Neural cell (in vitro differentiated cells): ENCODE results near the gene ENGASE. TPM values are rescaled to one million over a fixed set of nuclear protein-coding genes. Genes with fewer than 3 reads are reported as not detected.

Source experiments
- H2AFZ ChIP-seq: fragments of 200-600, 300-800 bp; sonication (generic), shearing (Covaris generic); 2 replicates; pipeline ENCODE4 v1.6.0; 2014; ENCODE audit warnings: low read depth, mild to moderate bottlenecking, antibody characterized with exemption, low read length, moderate library complexity
- H3F3A ChIP-seq: fragments of 200-600 bp; shearing (Covaris generic); 2 replicates; pipeline ENCODE4 v1.6.1; 2016; ENCODE audit warnings: mild to moderate bottlenecking, moderate library complexity, mixed read lengths, antibody characterized with exemption, low read length; ENCODE audit not compliant: insufficient read depth, poor library complexity, severe bottlenecking
- H3K27ac ChIP-seq: fragments of 200-600, 300-800 bp; sonication (generic), shearing (Covaris generic); 2 replicates; pipeline ENCODE4 v1.5.1; 2014; ENCODE audit warnings: mild to moderate bottlenecking, low read length, moderate library complexity
- H3K27me3 ChIP-seq: fragments of 300-800, 200-600 bp; sonication (generic), shearing (Covaris generic); 2 replicates; pipeline ENCODE4 v1.6.0; 2014; ENCODE audit warnings: mild to moderate bottlenecking, low read depth, low read length, moderate library complexity; ENCODE audit not compliant: insufficient read depth
- H3K36me3 ChIP-seq: fragments of 300-800, 200-600 bp; sonication (generic), shearing (Covaris generic); 2 replicates; pipeline ENCODE4 v1.5.1; 2014; ENCODE audit warnings: mild to moderate bottlenecking, antibody characterized with exemption, low read length, moderate library complexity; ENCODE audit not compliant: insufficient read depth
- H3K4me2 ChIP-seq: fragments of 300-800, 200-600 bp; sonication (generic), shearing (Covaris generic); 2 replicates; pipeline ENCODE4 v1.6.0; 2014; ENCODE audit warnings: mild to moderate bottlenecking, low read length
- H3K4me3 ChIP-seq: fragments of 300-800, 200-600 bp; sonication (generic), shearing (Covaris generic); 2 replicates; pipeline ENCODE4 v1.5.1; 2014; ENCODE audit warnings: mild to moderate bottlenecking, low read length, moderate library complexity
- H3K79me2 ChIP-seq: fragments of 200-600 bp; shearing (Covaris generic); replicated peaks from 2 replicates; pipeline ENCODE4 v1.6.0; 2014; ENCODE audit warnings: mild to moderate bottlenecking, low read length, moderate library complexity; ENCODE audit not compliant: insufficient read depth
- H3K9ac ChIP-seq: fragments of 300-800, 200-600 bp; sonication (generic), shearing (Covaris generic); 2 replicates; pipeline ENCODE4 v1.6.1; 2016; ENCODE audit warnings: mild to moderate bottlenecking, low read length, mixed read lengths
- H3K9me2 ChIP-seq: fragments of 200-600 bp; shearing (Covaris generic); 2 replicates; pipeline ENCODE4 v1.6.1; 2016; ENCODE audit warnings: mild to moderate bottlenecking, low read length, mixed read lengths; ENCODE audit not compliant: insufficient read depth
- H3K9me3 ChIP-seq: fragments of 200-600, 300-800 bp; sonication (generic), shearing (Covaris generic); 2 replicates; pipeline ENCODE4 v1.6.1; 2016; ENCODE audit warnings: mild to moderate bottlenecking, mixed run types, low read length, moderate library complexity, mixed read lengths
- H4K20me1 ChIP-seq: fragments of 200-600 bp; shearing (Covaris generic); 2 replicates; pipeline ENCODE4 v1.6.1; 2016; ENCODE audit warnings: mild to moderate bottlenecking, mixed run types; ENCODE audit not compliant: insufficient read depth
- CTCF ChIP-seq: fragments of 450-650 bp; IDR thresholded peaks from 2 replicates; pipeline ENCODE4 v1.5.1; 2014; ENCODE audit warnings: antibody characterized with exemption, mild to moderate bottlenecking, moderate library complexity; ENCODE audit not compliant: poor library complexity, severe bottlenecking
- EP300 ChIP-seq: fragments of 450-650 bp; conservative IDR thresholded peaks from 2 replicates; pipeline ENCODE4 v1.6.1; 2014; ENCODE audit warnings: antibody characterized with exemption, mild to moderate bottlenecking, moderate library complexity; ENCODE audit not compliant: poor library complexity, severe bottlenecking
- EZH2 ChIP-seq: fragments of 200-600, 300-800 bp; shearing (Covaris generic), sonication (generic); IDR thresholded peaks from 2 replicates; pipeline ENCODE4 v1.6.1; 2014; ENCODE audit warnings: antibody characterized with exemption, low read length, borderline replicate concordance, mild to moderate bottlenecking; ENCODE audit not compliant: insufficient read depth, poor library complexity, severe bottlenecking
- MXI1 ChIP-seq: fragments of 450-650 bp; conservative IDR thresholded peaks from 2 replicates; pipeline ENCODE4 v1.6.1; 2014; ENCODE audit warnings: antibody characterized with exemption, mild to moderate bottlenecking; ENCODE audit not compliant: poor library complexity, severe bottlenecking
- POLR2AphosphoS5 ChIP-seq: IDR thresholded peaks from 2 replicates; pipeline ENCODE4 v1.6.1; 2012
- RAD21 ChIP-seq: fragments of 450-650 bp; conservative IDR thresholded peaks from 2 replicates; pipeline ENCODE4 v1.6.1; 2014; ENCODE audit warnings: antibody characterized with exemption, mild to moderate bottlenecking, moderate library complexity
- REST ChIP-seq: IDR thresholded peaks from 2 replicates; pipeline ENCODE4 v1.6.1; 2012; ENCODE audit warnings: borderline replicate concordance
- SMC3 ChIP-seq: fragments of 450-650 bp; conservative IDR thresholded peaks from 2 replicates; pipeline ENCODE4 v1.6.1; 2014; ENCODE audit warnings: antibody characterized with exemption, mild to moderate bottlenecking, moderate library complexity; ENCODE audit not compliant: poor library complexity
- TAF1 ChIP-seq: IDR thresholded peaks from 2 replicates; pipeline ENCODE4 v1.6.1; 2012; ENCODE audit warnings: low read depth
- polyA plus RNA-seq: library from polyadenylated mRNA; depleted of rRNA; stranded (reverse); fragments of >200 nt; gene quantifications from 2 replicates; pipeline ENCODE4 v1.2.3, GENCODE V29; 2014

Gene ENGASE
- polyA plus RNA-seq, 1 donor from 2014 or later, result 13.0 TPM

DNA sequence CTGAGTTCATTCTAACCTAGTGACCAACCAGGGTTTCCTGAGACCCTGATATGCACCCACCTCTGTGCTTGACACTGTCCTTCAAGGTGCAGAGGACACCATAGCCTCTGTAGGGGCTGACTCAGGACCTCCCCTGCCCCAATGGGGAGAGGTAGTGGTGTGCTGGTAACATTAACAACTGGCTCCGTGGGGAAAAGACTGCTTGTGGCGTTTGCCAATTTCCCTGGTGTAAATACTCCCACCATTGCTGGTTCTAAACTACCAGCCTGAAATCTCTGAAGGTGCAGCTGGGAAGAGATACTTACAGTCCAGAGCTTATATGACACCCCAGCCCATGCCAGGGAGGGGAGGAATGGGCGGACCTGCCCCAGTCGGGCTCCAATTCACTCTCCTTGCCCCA is 54.9 kb downstream of the ENGASE start:
- Histone ChIP-seq H3F3A (no peaks in the 10 kb centered on the region), H3K4me2 (no peak overlapping the region), H3K9me2 (no peaks in the 10 kb centered on the region), H3K9me3 (no peaks in the 10 kb centered on the region), H2AFZ (no peak overlapping the region), H3K27ac (no peak overlapping the region), H3K4me3 (no peak overlapping the region), H3K79me2 (no peaks in the 10 kb centered on the region), H3K27me3 (no peaks in the 10 kb centered on the region), H4K20me1 (no peaks in the 10 kb centered on the region), H3K36me3 (no peaks in the 10 kb centered on the region), H3K9ac (no peak overlapping the region)
- no peak for TF ChIP-seq RAD21
- TF ChIP-seq EP300, result no peak
- TF ChIP-seq EZH2, result no peak
- TF ChIP-seq POLR2AphosphoS5, result no peak
- no peak for TF ChIP-seq SMC3
- TF ChIP-seq TAF1, result no peak
- no peak for TF ChIP-seq MXI1
- no peak for TF ChIP-seq CTCF
- TF ChIP-seq REST, result no peak

GRCh38 chr17:79130536-79131273 is 56.1 kb downstream of the ENGASE start:
- H3F3A ChIP-seq, result no peaks in the 10 kb centered on the region
- no peak overlapping the region for H2AFZ ChIP-seq
- no peak for TF ChIP-seq SMC3
- TF ChIP-seq REST, result no peak
- no peak for TF ChIP-seq EZH2
- TF ChIP-seq CTCF, result no peak
- no peak for TF ChIP-seq EP300
- TF ChIP-seq MXI1, result no peak
- no peak for TF ChIP-seq TAF1
- TF ChIP-seq RAD21, result no peak
- no peak for TF ChIP-seq POLR2AphosphoS5
- H3K36me3 ChIP-seq, result no peaks in the 10 kb centered on the region
- H3K4me3 ChIP-seq, result no peak overlapping the region
- no peaks in the 10 kb centered on the region for H3K9me2 ChIP-seq
- no peak overlapping the region for H3K9ac ChIP-seq
- no peaks in the 10 kb centered on the region for H3K27me3 ChIP-seq
- no peak overlapping the region for H3K27ac ChIP-seq
- H3K4me2 ChIP-seq, result no peak overlapping the region
- no peaks in the 10 kb centered on the region for H4K20me1 ChIP-seq
- no peaks in the 10 kb centered on the region for H3K79me2 ChIP-seq
- no peaks in the 10 kb centered on the region for H3K9me3 ChIP-seq
